ENCODE measurements around the gene CISTR. TPM values are rescaled to one million over a fixed set of nuclear protein-coding genes. Genes with fewer than 3 reads are reported as not detected.

The CISTR gene
- total RNA-seq, 1 experiment from 2014 or later = not detected

DNA sequence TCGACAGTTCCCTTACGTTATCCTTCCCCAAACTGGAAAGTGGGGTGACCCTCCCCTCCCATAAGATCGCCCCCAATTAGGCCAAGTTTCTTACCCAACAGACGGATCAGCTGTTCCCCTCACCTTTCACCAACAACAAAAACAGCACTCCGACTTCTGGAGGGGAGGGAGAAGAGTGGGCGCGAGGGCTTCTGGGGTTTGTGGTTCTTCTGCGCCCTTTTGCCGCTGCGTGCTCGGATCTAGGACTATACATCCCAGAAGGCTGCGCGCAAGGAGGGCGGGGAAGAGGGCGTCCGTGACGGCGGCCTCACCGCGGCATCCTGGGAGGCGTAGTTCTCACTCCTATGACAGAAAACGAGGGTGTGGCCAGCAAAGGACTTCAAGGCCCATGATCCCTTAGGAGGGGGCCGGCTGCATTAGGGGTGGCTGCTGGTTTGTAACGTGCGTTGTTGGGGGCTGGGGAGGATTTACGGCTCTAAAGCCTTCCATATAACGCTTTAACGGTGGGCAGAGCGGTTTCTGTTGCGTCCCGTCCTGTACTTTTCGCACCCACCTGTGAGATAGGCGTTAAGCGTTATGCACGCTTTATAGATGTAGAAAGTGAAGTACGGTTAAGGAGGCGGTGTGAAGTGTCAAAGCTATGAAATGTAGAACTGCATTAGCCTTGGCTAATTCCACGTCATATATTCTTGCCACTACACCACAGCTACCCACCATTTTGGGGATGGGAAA is 24.3 kb downstream of the CISTR start, which contains the start of gene CALCOCO1:
TSS of gene CALCOCO1 (minus strand) at position 143 of the 732 bp plus-strand sequence. CDS start 2,210 bp downstream, outside the sequence.
- H3K23me2 ChIP-seq (ENCODE audit: insufficient read length, low read depth, low read length, poor library complexity, severe bottlenecking) = peaks cover 8% of the 10 kb centered on the region
- H3K79me1 ChIP-seq (ENCODE audit: insufficient read depth, low read depth, low read length, poor library complexity, severe bottlenecking) = no peaks in the 10 kb centered on the region
- no peak within 1 kb of the TSS for H2AFZ ChIP-seq (ENCODE audit: low read length)
- peaks cover 21 to 28% of the 10 kb centered on the region in 2 experiments for H3K4me1 Mint-ChIP-seq
- H4K91ac ChIP-seq (ENCODE audit: insufficient read length, low read depth, low read length) = no peak within 1 kb of the TSS
- peak; percentile 100 for DNase-seq
- no peak within 1 kb of the TSS for H3K14ac ChIP-seq (ENCODE audit: insufficient read depth, low read length)
- H4K20me1 ChIP-seq (ENCODE audit: control insufficient read depth, insufficient read depth, insufficient read length) = peaks cover 2% of the 10 kb centered on the region
- H2AK5ac ChIP-seq (ENCODE audit: insufficient read length, low read length) = no peak within 1 kb of the TSS
- H3K4ac ChIP-seq (ENCODE audit: low read depth, low read length) = no peak within 1 kb of the TSS
- H4K8ac ChIP-seq (replicated peaks; ENCODE audit: insufficient read length, low read depth, low read length) = no peak within 1 kb of the TSS
- H3K23ac ChIP-seq (ENCODE audit: insufficient read length, low read depth, low read length) = no peak within 1 kb of the TSS
- H3K4me1 ChIP-seq (ENCODE audit: insufficient read depth, low read length) = no peaks in the 10 kb centered on the region
- H3K27ac ChIP-seq (ENCODE audit: insufficient read length, low read depth, low read length) = no peak within 1 kb of the TSS
- peak within 1 kb of the TSS; percentile 16 for H3K9ac ChIP-seq (ENCODE audit: extremely low read depth, insufficient read length, low read length)
- no peak within 1 kb of the TSS for H2BK120ac ChIP-seq (ENCODE audit: low read depth, low read length, poor library complexity, severe bottlenecking)
- H3K4me2 ChIP-seq (ENCODE audit: insufficient read depth, insufficient read length, low read length) = peak within 1 kb of the TSS; percentile 89
- no peak within 1 kb of the TSS for H2BK5ac ChIP-seq (ENCODE audit: insufficient read length, low read length)
- no peak within 1 kb of the TSS for H3K56ac ChIP-seq (ENCODE audit: insufficient read length, low read depth, low read length)
- no peaks in the 10 kb centered on the region for H3K27me3 ChIP-seq (ENCODE audit: insufficient read depth, low read length)
- no peaks in the 10 kb centered on the region for H3K9me3 ChIP-seq (ENCODE audit: control insufficient read depth, low read depth, low read length)
- H3K4me3 Mint-ChIP-seq = peak within 1 kb of the TSS; percentile 89 to 96
- peak within 1 kb of the TSS; percentile 44 to 91 (median 59); a peak in 5 of 7 replicates for H3K27ac Mint-ChIP-seq
- no peaks in the 10 kb centered on the region for H3K36me3 Mint-ChIP-seq (ENCODE audit: insufficient read depth in 1 of 3, low read depth in 3 of 3)
- no peak within 1 kb of the TSS for H3T11ph ChIP-seq (ENCODE audit: low read length)
- H2BK20ac ChIP-seq (ENCODE audit: low read depth, low read length, poor library complexity, severe bottlenecking) = no peak within 1 kb of the TSS
- peaks cover 12% of the 10 kb centered on the region for H3K27me3 Mint-ChIP-seq (ENCODE audit: low read depth)
- H3K79me2 ChIP-seq (ENCODE audit: insufficient read depth, low read length) = no peaks in the 10 kb centered on the region
- H4K5ac ChIP-seq (ENCODE audit: insufficient read length, low read depth, low read length) = no peak within 1 kb of the TSS
- H2BK12ac ChIP-seq (ENCODE audit: insufficient read length, low read depth, low read length) = no peak within 1 kb of the TSS
- no peak within 1 kb of the TSS for H3K18ac ChIP-seq (ENCODE audit: insufficient read length, low read depth, low read length)
- no peak within 1 kb of the TSS for H2BK15ac ChIP-seq (ENCODE audit: low read depth, low read length)
- TF ChIP-seq, protein P1, sequence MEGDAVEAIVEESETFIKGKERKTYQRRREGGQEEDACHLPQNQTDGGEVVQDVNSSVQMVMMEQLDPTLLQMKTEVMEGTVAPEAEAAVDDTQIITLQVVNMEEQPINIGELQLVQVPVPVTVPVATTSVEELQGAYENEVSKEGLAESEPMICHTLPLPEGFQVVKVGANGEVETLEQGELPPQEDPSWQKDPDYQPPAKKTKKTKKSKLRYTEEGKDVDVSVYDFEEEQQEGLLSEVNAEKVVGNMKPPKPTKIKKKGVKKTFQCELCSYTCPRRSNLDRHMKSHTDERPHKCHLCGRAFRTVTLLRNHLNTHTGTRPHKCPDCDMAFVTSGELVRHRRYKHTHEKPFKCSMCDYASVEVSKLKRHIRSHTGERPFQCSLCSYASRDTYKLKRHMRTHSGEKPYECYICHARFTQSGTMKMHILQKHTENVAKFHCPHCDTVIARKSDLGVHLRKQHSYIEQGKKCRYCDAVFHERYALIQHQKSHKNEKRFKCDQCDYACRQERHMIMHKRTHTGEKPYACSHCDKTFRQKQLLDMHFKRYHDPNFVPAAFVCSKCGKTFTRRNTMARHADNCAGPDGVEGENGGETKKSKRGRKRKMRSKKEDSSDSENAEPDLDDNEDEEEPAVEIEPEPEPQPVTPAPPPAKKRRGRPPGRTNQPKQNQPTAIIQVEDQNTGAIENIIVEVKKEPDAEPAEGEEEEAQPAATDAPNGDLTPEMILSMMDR (conservative IDR thresholded peaks at IDR 0.05) = no peak
- no peaks in the 10 kb centered on the region; a peak in 1 of 5 replicates for H3K9me3 Mint-ChIP-seq
- no CpG with 5 or more reads among the region's 38 CpGs for WGBS (ENCODE audit: extremely low coverage, insufficient read length, low lambda C conversion rate)
